GM21786 (cell line): Measurements from ENCODE around the gene ITIH4.

Experiments
- ATAC-seq: cut with Tn5 transposase; IDR thresholded peaks from one replicate; pipeline ENCODE4 v1.9.1; 2021; ENCODE audit not compliant: unreplicated experiment

Gene ITIH4

GRCh38 chr3:52834871-52835501 is 4.5 kb upstream of the ITIH4 start, which contains the start of gene MUSTN1:
Gene MUSTN1, minus strand, starts transcription at chr3:52835019. Its CDS starts 71 bp downstream, at chr3:52834948.
- no peak for ATAC-seq

GRCh38 chr3:52833202-52833601 is 2.7 kb upstream of the ITIH4 start:
- ATAC-seq: no peak

GRCh38 chr3:52831500-52832301 is 1.2 kb upstream of the ITIH4 start:
- ATAC-seq: no peak

- ATAC-seq: no peak
Observed at GRCh38 chr3:52829906-52830463, 487 bp downstream of the ITIH4 start.

- ATAC-seq: no peak
Observed at GRCh38 chr3:52829482-52829881, 990 bp downstream of the ITIH4 start.

GRCh38 chr3:52827866-52828376 is 2.6 kb downstream of the ITIH4 start:
- ATAC-seq: no peak

GRCh38 chr3:52827441-52827840 is 3.0 kb downstream of the ITIH4 start:
- ATAC-seq: no peak

- ATAC-seq: no peak
Observed at GRCh38 chr3:52824037-52824436, 6.4 kb downstream of the ITIH4 start.

- no peak for ATAC-seq
Observed at GRCh38 chr3:52822363-52822762, 8.1 kb downstream of the ITIH4 start.

GRCh38 chr3:52820736-52821135 is 9.7 kb downstream of the ITIH4 start:
- ATAC-seq: no peak

- ATAC-seq: no peak
Observed at GRCh38 chr3:52819936-52820335, 10.5 kb downstream of the ITIH4 start.

- no peak for ATAC-seq
Observed at GRCh38 chr3:52817860-52818259, 12.6 kb downstream of the ITIH4 start.

GRCh38 chr3:52817221-52817620 is 13.3 kb downstream of the ITIH4 start:
- ATAC-seq: no peak

- ATAC-seq: no peak
Observed at GRCh38 chr3:52816654-52817053, 13.8 kb downstream of the ITIH4 start.

GRCh38 chr3:52816199-52816598 is 14.3 kb downstream of the ITIH4 start:
- ATAC-seq: no peak

- no peak for ATAC-seq
Observed at GRCh38 chr3:52813810-52814209, 16.7 kb downstream of the ITIH4 start.

GRCh38 chr3:52811452-52812011 is 18.9 kb downstream of the ITIH4 start:
- ATAC-seq: no peak

- no peak for ATAC-seq
Observed at GRCh38 chr3:52810923-52811322, 19.5 kb downstream of the ITIH4 start.

- no peak for ATAC-seq
Observed at GRCh38 chr3:52809662-52810377, 20.7 kb downstream of the ITIH4 start.

GRCh38 chr3:52809149-52809548 is 21.3 kb downstream of the ITIH4 start:
- no peak for ATAC-seq
